Left hindlimb (tissue), 1 donor: ENCODE results near the gene LAG3.

Experiments used
- DNase-seq: peaks from one replicate; pipeline ENCODE4 v3.0.0-alpha.2; 2018

Gene LAG3

GRCh38 chr12:6753772-6754356 is 18.5 kb upstream of the LAG3 start:
- no peak for DNase-seq

DNA sequence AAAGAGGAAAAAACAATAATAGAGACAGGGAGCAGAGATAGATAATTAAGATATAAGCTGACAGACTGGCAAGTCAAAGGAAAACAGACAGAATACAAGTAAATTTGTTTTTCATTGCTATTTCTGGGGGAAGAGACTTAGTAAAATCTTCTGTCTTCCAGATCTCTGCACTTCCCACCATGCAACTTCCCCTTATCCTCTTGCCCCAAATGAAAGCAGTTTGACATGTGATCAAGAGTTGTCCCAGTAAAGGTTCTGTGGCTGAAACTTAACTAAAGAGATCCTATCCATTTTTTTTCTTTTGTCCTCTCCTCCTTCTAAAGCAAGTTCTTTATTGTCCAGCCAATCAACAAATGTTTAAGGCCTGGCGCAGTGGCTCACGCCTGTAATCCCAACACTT is 17.9 kb upstream of the LAG3 start:
- no peak for DNase-seq

DNA sequence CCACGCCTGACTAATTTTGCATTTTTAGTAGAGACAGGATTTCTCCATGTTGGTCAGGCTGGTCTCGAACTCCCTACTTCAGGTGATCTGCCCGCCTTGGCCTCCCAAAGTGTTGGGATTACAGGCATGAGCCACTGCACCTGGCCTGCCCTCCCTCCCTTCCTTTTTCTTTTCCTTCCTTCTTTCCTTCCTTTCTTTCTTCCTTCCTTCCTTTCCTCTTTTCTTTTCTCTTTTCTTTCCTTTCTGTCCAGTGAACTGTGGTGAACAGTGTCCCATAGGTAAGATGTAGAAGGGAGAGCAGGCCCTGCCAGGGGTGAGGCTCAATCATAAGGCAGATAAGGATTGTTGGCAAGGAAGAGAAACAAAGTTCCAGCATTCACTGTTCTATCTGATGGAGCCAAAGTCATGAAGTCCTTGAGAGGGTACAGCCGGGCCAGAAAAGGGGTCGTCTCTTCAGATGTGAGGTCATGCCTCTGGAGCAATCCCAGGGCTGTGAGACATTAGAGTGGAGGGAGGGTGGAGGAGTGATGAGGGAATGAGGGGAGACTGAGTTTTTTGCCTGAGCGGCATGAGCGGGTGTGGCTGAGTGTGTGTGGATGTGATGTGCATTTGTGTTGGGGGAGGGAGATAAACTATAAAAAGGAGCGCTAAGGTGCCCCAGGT is 15.2 kb upstream of the LAG3 start:
- no peak for DNase-seq

GRCh38 chr12:6758506-6759095 is 13.7 kb upstream of the LAG3 start:
- no peak for DNase-seq

DNA sequence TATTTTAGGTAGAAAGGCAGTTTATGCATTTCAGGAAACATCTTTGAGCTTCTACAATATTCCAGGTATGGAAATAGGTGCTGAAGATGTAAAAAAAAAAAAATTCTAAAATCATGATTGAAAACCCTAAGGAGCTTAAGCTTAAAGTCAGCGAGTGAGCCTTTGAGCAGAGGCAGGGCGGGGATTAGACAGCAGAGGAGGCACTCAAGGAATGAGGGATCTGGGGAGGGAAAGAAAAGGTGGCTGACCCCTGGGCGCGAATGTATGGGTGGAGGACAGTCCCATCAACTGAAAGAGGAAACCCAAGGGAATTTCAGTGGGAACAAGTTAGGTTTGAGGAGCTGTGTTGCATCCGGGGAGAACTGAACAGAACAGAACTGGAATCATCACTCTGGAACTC is 12.6 kb upstream of the LAG3 start:
- DNase-seq: peak; percentile 6

- peak; percentile 27 for DNase-seq
These were observed 8.9 kb upstream of the LAG3 start for GRCh38 chr12:6763380-6763779.

GRCh38 chr12:6764011-6764828 is 8.1 kb upstream of the LAG3 start:
- DNase-seq: peak; percentile 97

- DNase-seq: no peak
These were observed 7.2 kb upstream of the LAG3 start for GRCh38 chr12:6765048-6765633.

GRCh38 chr12:6765634-6766581 is 6.4 kb upstream of the LAG3 start, which contains the start of gene PTMS:
Gene PTMS, plus strand, starts transcription at chr12:6766363. Its CDS starts 343 bp downstream, at chr12:6766706.
- DNase-seq: peak; percentile 96

- DNase-seq: peak; percentile 86
These were observed 5.5 kb upstream of the LAG3 start for GRCh38 chr12:6766651-6767349.

GRCh38 chr12:6767353-6768319 is 4.7 kb upstream of the LAG3 start:
- no peak for DNase-seq

- no peak for DNase-seq
These were observed 3.8 kb upstream of the LAG3 start for GRCh38 chr12:6768437-6768914.

DNA sequence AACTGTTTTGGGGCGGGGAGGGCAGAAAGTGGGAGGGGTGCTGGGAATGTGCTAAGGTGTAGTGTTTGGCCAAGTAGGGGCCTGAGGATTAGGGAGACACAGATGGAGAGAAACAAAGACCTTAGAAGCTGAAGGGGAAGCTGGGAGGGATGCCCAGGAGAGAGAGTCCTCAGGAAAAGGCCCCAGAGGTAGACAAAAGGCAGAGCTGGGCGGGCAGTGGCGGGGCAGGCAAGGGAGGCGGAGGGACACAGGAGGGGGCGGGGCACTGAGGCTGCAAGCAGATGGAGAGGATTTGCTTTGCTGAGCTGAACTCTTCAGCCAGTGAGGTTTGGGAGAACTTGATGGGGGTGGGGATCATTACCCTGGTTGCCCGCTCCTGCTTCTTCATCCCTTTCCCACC is 3.3 kb upstream of the LAG3 start:
- peak; percentile 66 for DNase-seq

DNA sequence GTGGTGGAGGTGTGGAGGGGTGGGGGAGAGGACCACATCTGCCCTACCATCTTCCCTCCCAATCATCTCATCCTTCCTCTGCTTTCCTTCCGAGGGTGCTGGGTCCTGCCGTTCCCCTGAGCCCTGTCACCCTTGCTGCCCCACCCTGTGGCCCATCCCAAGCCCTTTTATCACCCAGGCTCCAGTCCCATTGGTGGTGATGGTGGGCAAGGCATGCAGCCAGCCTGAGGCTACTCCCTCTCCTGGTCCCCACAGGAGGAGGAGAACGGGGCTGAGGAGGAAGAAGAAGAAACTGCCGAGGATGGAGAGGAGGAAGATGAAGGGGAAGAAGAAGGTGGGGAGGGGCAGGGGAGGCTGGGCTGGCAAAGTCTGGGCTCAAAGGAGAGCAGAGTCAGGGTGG is 2.7 kb upstream of the LAG3 start:
- no peak for DNase-seq

DNA sequence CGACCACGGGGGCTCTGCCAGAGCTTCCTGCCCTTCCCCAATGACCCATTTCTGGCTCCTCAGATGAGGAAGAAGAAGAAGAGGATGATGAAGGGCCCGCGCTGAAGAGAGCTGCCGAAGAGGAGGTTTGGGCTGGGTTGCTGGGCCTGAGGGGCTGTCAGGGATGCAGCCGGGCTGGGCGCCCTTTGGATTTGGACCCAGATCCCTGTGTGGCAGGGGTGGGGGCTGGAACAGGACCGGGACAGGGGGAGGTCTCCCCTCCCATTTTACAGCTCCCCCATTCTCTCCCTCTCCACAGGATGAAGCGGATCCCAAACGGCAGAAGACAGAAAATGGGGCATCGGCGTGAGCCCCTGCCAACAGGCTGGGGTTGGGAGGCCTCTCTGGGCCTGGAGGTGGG is 2.2 kb upstream of the LAG3 start:
- no peak for DNase-seq

GRCh38 chr12:6770600-6770999 is 1.7 kb upstream of the LAG3 start:
- DNase-seq: no peak

- DNase-seq: no peak
These were observed 1.2 kb upstream of the LAG3 start for GRCh38 chr12:6771091-6771495.

- DNase-seq: no peak
These were observed 600 bp upstream of the LAG3 start for GRCh38 chr12:6771509-6772330.
